GM18870 (cell line): ENCODE results near the gene KCNN3.
"Not testable (repeated sequence)": the region's sequence is repeated elsewhere in the genome, so short reads cannot be mapped to it uniquely, and the experiment has no call there.

Source experiments
- ATAC-seq: cut with Tn5 transposase; IDR thresholded peaks from one replicate; pipeline ENCODE4 v1.9.1; 2021; ENCODE audit warnings: moderate library complexity; ENCODE audit not compliant: unreplicated experiment

Gene KCNN3

DNA sequence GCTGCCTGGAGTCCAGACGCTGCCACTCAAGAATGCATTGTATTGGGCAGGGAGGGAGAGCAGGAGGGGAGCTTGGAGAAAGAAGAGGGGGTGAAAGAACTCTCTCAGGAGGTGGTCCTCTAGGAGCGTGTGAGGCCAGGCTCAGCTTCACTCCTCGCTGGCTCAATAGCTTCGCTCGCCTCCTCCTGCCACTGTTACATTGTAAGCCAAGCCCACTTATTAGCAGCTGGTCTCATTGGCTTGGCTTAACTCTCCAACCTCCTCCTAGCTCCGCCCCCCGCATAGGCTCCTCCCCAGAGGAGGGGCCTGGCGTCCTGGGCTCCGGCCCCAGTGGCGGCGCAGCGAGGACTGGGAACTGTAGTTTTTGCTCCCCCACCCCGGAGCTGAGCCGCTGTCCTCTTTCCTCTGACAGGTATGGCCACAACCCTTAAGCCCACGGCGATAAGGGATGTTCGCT lies at the start of gene KCNN3:
TSS of gene KCNN3 (minus strand) at position 167 of the 457 bp plus-strand sequence. CDS start 317 bp downstream, outside the sequence.
- ATAC-seq, result peak; percentile 71

DNA sequence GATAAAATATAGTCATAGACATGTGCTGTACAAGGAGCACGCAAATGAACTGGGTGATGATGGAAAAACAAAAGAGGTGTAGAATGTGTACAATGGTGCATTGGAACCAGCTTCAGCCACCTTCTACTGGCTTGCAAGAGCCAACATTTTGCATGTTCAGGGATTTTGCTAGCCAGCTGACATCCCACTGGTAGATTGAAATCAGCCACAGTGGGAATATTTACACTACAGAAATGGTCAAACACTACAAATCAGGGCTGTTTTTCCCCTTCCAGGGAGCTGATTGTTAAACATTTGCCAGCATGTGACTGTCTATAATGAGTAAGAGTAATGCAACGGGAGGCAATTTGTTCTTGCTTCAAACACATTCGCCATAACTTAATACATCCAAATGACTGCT lies 43.2 kb upstream of the KCNN3 start:
- ATAC-seq, result no peak

GRCh38 chr1:154912755-154913154 lies 42.7 kb upstream of the KCNN3 start:
- ATAC-seq, result no peak

GRCh38 chr1:154911691-154912550 lies 41.8 kb upstream of the KCNN3 start:
- ATAC-seq, result no peak

- ATAC-seq, result no peak
Observed at GRCh38 chr1:154910851-154911250, 40.8 kb upstream of the KCNN3 start.

- no peak for ATAC-seq
Observed at GRCh38 chr1:154908937-154909336, 38.9 kb upstream of the KCNN3 start.

DNA sequence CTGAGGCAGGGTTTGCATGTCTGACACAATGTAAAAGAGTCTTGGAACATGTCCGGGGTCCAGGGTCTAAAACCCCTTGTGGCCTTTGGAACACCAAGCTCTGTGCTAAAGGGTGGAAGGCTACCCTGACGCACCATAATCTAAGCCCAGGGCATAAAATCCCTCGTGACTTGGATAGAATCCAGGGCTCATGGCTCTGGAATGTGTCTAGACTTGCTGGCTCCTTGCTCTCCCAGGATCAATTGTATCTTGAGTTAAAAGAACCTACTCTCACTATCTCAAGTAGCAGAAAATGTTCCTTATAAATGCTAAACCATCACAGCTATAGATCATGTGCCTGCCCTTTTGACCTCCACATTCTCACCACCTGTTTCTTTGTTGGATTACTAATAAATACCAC lies 38.0 kb upstream of the KCNN3 start:
- not testable (repeated sequence) for ATAC-seq

- no peak for ATAC-seq
Observed at GRCh38 chr1:154906621-154907081, 36.6 kb upstream of the KCNN3 start.

DNA sequence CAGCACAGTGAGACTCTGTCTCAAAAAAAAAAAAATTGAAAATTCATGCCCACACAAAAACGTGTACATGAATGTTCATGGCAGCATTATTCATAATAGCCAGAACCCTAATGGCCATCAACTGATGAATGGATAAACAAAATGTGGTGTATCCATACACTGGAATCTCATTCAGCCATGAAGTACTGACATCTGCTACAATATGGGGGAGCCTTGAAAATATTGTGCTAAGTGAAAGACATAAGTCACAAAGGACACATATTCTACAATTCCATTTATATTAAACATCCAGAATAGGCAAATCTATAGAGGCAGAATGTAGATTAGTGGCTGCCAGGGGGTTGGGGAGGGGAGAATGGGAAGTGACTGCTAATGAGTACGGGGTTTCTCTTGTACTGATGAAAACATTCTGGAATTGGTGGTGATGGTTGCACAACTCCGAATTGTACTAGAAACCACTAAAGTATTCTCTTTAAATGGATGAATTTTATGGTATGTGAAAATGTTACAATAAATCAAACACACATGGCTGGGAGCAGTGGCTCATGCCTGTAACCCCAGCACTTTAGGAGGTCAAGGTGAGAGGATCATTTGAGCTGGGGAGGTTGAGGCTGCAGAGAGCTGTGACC lies 33.0 kb upstream of the KCNN3 start:
- no peak for ATAC-seq

DNA sequence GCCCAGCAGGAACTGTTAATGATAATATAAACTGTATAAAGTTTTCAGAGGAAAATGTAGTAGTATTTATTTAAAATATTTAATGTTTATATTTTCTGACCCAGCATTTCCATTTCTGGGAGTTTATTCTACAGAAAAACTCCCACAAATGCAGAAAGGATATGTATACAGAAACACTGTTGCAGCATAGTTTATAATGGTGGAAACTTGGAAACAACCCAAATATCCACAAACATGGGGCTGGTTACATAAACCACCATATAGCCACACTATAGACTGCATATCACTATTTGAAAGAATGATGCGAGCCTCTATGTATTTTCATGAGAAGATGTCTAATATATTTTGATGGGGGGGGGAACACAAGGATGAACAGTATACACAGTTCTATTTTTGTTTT lies 31.5 kb upstream of the KCNN3 start:
- ATAC-seq, result no peak

GRCh38 chr1:154899041-154899440 lies 29.0 kb upstream of the KCNN3 start:
- no peak for ATAC-seq

DNA sequence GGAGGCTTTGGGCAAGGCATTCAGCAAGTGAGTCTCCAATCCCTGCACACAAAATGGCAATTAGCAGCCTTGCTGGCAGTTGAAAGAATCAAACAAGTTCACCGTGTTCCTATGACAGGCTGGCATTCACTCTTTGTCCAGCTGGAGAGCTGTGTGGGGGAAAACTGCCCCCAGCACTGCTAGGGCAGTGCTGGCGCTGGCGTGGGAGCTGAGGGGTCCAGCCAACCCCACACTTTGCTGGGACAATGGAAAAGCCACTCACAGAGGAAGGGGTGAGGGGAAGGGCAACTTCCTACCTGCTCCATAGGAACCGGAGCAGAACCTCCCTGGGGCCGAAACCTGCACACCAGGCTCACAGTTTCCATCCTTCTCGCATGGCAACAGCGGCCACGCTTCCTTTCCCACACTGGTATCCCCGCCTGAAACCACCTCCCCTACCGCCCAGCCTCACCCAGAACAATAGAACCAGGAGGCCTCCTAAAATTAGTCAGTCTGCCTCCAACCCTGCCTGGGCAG lies 26.7 kb upstream of the KCNN3 start:
- ATAC-seq, result no peak

DNA sequence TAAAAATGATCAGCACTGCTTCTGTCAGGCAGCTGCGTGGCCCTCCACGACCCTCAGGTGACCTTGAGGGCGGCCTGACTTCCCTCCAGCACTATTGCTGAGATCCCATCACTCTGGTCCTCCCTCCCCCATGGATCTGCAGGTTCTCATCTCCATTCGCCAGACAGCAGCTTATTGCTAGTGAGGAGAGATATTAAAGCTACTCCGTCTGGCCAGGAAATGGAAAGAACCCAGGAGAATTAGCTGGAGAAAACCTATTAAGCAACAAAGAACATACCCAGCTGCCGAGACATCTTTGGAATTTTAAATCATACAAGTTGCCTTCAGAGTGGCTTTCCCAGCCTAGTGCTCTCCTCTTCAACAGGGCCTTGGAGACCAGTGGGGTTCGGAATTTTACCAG lies 25.7 kb upstream of the KCNN3 start:
- ATAC-seq, result no peak

- ATAC-seq, result no peak
Observed at GRCh38 chr1:154891452-154891851, 21.4 kb upstream of the KCNN3 start.

DNA sequence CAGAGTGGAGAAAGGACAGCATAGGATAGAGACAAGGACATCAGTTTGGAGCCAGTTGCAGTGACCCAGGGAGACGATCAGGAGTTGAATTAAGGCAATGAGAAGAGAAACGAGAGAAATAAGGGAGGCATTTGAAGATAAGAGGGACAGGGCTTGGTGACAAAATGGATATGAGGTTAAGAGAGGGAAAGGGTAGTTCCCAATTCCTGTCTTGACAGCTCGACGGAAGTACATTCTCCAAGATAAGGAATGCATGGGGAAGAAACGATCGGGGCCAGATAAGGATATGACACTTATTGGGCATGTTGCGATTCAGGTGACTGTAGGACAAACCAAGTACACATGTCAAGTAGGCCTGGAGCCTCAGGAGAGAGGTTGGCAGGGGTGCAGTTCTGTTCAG lies 18.7 kb upstream of the KCNN3 start:
- no peak for ATAC-seq

GRCh38 chr1:154886281-154887015 lies 16.4 kb upstream of the KCNN3 start:
- no peak for ATAC-seq

- ATAC-seq, result no peak
Observed at GRCh38 chr1:154884869-154885701, 15.0 kb upstream of the KCNN3 start.

GRCh38 chr1:154883919-154884868 lies 14.1 kb upstream of the KCNN3 start:
- ATAC-seq, result no peak

- no peak for ATAC-seq
Observed at GRCh38 chr1:154881820-154882535, 11.9 kb upstream of the KCNN3 start.
